ENCODE measurements around the gene LYPD1. TPM values are rescaled to one million over a fixed set of nuclear protein-coding genes. Genes with fewer than 3 reads are reported as not detected.

Gene LYPD1
- total and polyA plus RNA-seq, 2 of the 4 experiments (the other 2 are of a cell fraction), result 66.1 to 87.6 TPM

- no peak overlapping the region for H4K5ac ChIP-seq (ENCODE audit: low read depth, low read length)
- no peak overlapping the region for H2AFZ ChIP-seq (replicated peaks; ENCODE audit: low read length, poor library complexity)
- no peak overlapping the region for H2BK5ac ChIP-seq (ENCODE audit: low read depth, low read length, poor library complexity, severe bottlenecking)
- no peaks in the 10 kb centered on the region for H3K4me1 ChIP-seq (ENCODE audit: control insufficient read depth, insufficient read depth, low read length)
- ChIA-PET POLR2A (ENCODE audit: unreplicated experiment) (no interaction called here), CTCF (no interaction called here)
- no peak overlapping the region for H3K14ac ChIP-seq (replicated peaks; ENCODE audit: low read depth, low read length)
- H2BK15ac ChIP-seq (ENCODE audit: low read depth, low read length), result no peak overlapping the region
- H3K56ac ChIP-seq (ENCODE audit: extremely low read depth, insufficient read depth, low read length), result no peak overlapping the region
- H2AK5ac ChIP-seq (ENCODE audit: low read depth, low read length), result no peak overlapping the region
- H3K9ac ChIP-seq (ENCODE audit: low read depth, low read length), result no peak overlapping the region
- H2BK120ac ChIP-seq (ENCODE audit: low read depth, low read length), result no peak overlapping the region
- no peak overlapping the region for H4K91ac ChIP-seq (ENCODE audit: insufficient read depth, low read depth, low read length)
- H3K9me3 ChIP-seq (ENCODE audit: control insufficient read depth, insufficient read depth, low read length), result peaks cover 4% of the 10 kb centered on the region; the same call in 1 of the 2 replicates
- H3K23ac ChIP-seq (ENCODE audit: low read depth, low read length), result no peak overlapping the region
- no peak overlapping the region for H3K18ac ChIP-seq (ENCODE audit: low read depth, low read length)
- H3K4me3 ChIP-seq (ENCODE audit: insufficient read depth, low read depth, low read length), result no peak overlapping the region
- no peak overlapping the region for H4K8ac ChIP-seq (ENCODE audit: low read depth in 2 of 2, low read length in 2 of 2)
- H3K79me1 ChIP-seq (ENCODE audit: low read depth in 1 of 2, low read length in 2 of 2), result no peaks in the 10 kb centered on the region
- H3K9me1 ChIP-seq (ENCODE audit: insufficient read depth, low read length), result no peaks in the 10 kb centered on the region; the same call in 1 of the 2 replicates
- no peak for TF ChIP-seq SMC3 (IDR thresholded peaks at IDR 0.05; ENCODE audit: low read depth, low read length)
- no peak for TF ChIP-seq POLR2A (IDR thresholded peaks at IDR 0.05; ENCODE audit: low read depth, low read length)
- TF ChIP-seq RCOR1 (IDR thresholded peaks at IDR 0.05; ENCODE audit: insufficient replicate concordance, low read length), result no peak
- no peak for TF ChIP-seq MXI1 (IDR thresholded peaks at IDR 0.05; ENCODE audit: borderline replicate concordance, low read depth, low read length)
- no peak for TF ChIP-seq USF2 (IDR thresholded peaks at IDR 0.05; ENCODE audit: low read depth, low read length)
- H4K20me1 ChIP-seq (ENCODE audit: insufficient read depth, low read length), result no peaks in the 10 kb centered on the region
- H3K27ac ChIP-seq (ENCODE audit: insufficient read depth, low read length), result no peak overlapping the region
- BruUV-seq (replicated peaks), result no TSS peak
- in situ Hi-C loops (cut with MboI; ENCODE audit: low sequenced_read_pairs) (no loop called here), dilution Hi-C loops (cut with HindIII; ENCODE audit: low sequenced_read_pairs, unreplicated experiment) (no loop called here), intact Hi-C loops (cut with micrococcal nuclease) (no loop called here)
- WGBS, 2 experiments (ENCODE audit: extremely low coverage in 2 of 2, insufficient read length in 1 of 2), result no CpG with 5 or more reads among the region's 4 CpGs
- no peak overlapping the region for H2AK9ac ChIP-seq (replicated peaks; ENCODE audit: low read depth, low read length, poor library complexity)
- DNase-seq (no peak), ATAC-seq (ENCODE audit: low read depth) (no peak)
- no peak overlapping the region for H3K4me2 ChIP-seq (ENCODE audit: low read depth, low read length)
- H3K27me3 ChIP-seq (ENCODE audit: control insufficient read depth, insufficient read depth, low read length), result peaks cover 26% of the 10 kb centered on the region
- no peaks in the 10 kb centered on the region for H3K36me3 ChIP-seq (ENCODE audit: control insufficient read depth, insufficient read depth, low read length)
- H3K4ac ChIP-seq (ENCODE audit: low read depth, low read length), result no peak overlapping the region
- H2BK20ac ChIP-seq (ENCODE audit: low read depth, low read length), result no peak overlapping the region
Measured at GRCh38 chr2:132599556-132599955, 70.4 kb downstream of the LYPD1 start.

Data from IMR-90 (cell line).